ENCODE data around the gene RAET1L.
"Not testable (repeated sequence)": the region's sequence is repeated elsewhere in the genome, so short reads cannot be mapped to it uniquely, and the experiment has no call there.

RAET1L gene, protein sequence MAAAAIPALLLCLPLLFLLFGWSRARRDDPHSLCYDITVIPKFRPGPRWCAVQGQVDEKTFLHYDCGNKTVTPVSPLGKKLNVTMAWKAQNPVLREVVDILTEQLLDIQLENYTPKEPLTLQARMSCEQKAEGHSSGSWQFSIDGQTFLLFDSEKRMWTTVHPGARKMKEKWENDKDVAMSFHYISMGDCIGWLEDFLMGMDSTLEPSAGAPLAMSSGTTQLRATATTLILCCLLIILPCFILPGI
- total RNA-seq, result 0 to 0.18 (median 0) reads per million in 4 experiments

DNA sequence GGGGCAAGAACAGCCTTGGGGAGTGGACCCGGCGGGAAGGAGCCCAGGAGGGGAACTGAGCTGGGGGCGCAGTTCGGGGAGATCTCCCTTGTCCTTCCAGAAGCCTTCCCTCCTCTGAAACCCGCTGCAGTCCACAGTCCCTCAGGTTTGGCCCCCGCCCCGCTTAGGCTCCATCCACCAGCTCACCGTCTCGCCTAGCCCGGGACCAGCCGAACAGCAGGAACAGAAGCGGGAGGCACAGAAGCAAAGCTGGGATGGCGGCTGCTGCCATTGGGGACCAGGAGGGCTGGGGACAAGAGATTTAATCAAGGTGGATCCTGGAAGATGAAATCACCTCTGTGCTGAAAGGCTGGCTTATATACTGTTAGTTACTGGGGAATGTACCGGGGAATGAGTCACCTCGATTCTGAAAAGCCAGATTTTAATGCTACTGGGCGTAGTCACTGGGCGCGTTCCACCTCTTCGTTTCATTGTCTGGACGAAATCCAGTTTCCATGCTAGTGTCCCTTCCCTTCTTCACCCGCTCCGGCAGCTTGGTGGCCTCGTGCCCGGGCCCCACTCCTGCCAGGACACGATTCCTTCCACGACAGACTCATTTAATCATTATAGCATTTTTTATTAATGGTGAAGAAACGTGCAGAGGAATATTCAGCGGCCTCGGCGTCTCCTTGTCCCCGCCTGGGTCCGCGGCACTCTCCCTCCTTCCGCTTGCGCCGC, at the start of gene RAET1L:
Gene RAET1L, minus strand, starts transcription at position 332 of the 717 bp plus-strand sequence. Its CDS starts 61 bp downstream, at position 271.
- no peak for DNase-seq

DNA sequence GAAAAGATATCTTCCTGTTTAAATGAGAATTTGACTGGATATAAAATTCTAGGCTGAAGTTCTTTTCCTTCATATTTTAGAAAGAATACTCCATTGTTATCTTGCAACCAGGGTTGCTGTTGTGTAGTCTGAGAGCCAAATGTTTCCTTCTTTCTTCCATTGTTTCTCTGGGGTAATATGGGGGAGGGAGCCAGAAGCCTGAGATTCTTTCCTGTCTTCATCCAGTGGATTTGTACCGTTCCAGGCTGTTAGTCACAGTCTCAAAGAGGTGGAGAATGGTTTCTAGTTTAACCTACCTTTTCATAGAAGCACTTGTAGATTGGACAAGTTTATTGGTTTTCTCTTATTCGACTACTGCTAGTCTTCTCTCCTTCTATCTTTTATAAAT, 49.7 kb upstream of the RAET1L start:
- DNase-seq, result no peak

DNA sequence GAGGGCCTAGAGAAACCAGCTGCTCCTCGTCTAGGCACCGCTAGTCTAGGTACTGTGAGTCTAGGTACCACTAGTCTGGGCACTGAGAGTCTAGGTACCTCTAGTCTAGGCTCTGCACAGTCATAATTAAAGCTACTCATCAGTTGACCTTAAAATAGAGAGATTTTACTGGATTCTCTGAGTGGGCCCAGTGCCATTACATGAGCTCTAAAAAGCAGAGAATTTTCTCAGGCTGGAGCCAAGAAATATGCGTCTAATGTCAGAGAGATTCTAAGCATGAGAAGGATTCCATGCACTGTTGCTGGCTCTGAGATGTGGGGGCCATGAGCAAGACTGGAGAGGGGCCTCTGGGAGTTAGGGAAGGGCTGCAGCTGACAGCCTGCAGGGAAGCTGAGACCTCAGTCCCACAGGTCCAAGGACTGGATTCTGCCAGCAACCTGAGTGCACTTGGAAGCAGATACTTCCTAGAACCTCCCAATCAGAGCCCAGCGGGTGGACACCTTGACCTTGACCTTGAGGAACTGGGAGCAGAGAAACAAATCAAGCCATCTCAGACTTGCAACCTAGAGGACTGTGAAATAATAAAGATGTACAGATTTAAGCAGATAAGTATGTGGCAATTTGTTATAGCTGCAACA, 49.2 kb upstream of the RAET1L start:
- not testable (repeated sequence) for DNase-seq

DNA sequence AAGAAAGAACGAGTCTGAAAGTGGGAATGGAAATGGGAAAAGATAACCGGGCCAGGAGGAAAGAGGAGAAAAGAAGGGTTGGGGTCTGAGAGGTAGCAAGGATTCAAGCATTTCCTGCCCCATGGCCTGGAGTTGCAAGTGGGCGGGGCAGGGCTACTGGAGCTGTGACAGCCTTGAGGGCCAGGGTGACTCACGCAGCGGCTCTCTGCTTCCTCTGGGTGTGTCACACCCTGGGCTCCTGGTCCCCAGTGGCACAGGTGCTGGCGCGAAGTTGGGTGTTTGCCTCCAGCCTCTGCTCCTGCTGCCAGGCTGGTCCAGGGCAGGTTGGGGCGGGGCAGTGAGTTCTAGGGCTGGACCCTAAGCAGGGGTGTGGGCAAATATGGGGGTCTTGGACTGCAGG, 46.9 kb upstream of the RAET1L start:
- no peak for DNase-seq

DNA sequence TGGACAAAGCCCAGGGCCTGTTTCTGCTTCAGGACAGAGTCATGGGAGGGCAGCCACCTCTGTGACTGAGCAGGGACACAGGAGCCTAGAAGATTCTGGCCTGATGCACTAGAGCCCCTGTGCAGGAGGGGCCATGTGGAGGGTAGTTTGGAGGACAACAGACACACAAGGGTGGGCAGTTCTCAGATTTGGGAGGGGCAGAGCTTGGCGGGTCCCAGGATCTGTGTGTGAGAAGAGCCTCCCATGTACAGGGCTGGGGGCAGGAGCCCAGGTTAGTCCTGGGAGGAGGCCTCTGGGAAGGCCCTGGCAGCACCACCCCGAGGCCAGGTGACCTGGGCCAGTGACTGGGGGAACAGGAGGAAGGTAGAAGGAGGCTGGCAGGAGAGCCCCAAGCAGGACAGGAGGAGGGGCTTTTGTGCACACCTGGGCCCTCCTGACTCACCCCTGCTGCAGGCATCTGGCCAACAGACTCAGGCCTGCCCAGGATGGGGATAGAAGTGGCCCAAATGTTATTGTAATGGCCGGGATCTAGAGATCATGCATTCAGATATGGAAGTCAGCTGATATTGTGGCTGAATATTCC, 45.0 kb upstream of the RAET1L start:
- DNase-seq, result no peak

DNA sequence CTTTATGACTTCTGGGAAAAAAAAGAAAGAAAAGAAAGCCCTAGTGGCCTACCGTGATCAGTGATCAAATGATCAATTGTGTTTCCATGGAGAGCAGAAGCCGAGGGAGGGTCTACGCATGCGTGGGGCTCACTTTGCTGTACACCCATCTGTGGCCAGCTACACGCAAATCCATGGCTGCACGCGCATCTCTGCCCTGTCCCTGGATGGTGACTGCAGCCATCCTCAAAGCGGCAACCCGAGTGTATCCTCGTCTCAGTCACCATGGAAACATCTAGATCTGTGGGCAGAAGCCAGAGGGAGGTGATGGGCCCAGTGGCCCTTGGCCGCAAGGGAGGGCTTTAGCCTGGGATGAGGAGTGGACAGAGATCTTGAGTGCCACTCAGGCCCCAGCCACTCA, 44.4 kb upstream of the RAET1L start:
- DNase-seq, result no peak

DNA sequence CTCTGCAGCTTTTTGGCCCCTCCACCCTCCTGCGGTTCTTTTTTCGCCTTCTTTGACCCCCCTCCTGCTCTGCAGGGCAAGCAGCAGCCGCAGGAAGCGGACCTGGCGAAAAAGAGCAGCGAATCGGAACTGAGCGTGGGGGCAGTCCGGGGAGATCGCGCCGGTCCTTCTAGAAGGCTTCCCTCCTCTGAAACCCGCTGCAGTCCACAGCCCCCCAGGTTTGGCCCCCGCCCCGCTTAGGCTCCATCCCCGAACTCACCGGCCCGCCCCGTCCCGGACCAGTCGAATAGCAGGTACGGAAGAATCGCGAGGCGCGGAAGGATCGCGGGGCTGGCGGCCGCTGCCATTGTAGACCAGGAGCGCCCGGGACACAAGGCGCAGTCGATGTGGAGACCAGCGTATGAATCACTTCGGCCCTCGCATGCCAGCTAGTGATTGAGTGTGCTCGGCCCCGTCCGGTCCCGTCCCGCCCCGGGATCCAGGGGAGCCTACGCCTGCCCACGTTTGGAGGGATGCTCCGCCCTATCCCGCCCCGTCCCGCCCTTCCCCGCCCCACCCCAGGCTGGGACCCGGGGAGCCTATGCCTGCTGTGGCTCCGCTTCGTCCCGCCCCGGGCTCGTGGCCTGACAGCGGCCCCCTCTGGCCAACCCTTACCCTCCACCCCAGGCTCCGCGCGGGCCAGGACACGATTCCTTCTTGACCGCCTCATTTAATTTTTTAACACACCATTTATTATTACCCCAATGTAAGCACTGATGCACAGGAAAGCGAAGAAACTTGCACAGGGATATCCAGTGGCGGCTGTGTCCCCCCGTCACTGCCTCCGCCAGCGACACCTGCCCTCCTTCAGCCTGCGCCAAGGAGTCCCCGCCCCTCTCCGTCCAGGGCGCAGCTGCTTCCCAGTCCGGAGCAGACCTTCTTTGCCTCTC, 43.7 kb upstream of the RAET1L start, which contains the start of gene ULBP3:
Gene ULBP3, minus strand, starts transcription at position 402 of the 929 bp plus-strand sequence. Its CDS starts 55 bp downstream, at position 347.
- DNase-seq, result peak; percentile 64

DNA sequence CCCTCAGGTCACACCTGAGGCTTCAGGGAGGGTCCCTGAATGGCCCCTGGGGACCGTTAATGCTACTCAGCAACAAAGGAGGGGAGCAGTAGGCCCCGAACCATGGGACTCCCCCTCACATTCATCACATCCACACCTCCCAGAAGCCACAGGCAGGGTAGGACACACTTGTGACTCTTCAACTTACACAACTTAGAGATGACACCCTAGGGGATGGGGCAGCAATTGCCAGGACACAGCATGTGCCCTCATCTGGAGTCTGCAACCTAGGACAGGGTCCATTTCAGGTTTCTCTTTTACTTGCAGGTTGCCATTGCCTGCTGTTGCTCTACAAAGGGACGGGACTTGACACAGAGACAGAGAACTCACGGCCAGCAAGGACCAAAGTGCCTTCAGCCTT, 42.8 kb upstream of the RAET1L start:
- no peak for DNase-seq

DNA sequence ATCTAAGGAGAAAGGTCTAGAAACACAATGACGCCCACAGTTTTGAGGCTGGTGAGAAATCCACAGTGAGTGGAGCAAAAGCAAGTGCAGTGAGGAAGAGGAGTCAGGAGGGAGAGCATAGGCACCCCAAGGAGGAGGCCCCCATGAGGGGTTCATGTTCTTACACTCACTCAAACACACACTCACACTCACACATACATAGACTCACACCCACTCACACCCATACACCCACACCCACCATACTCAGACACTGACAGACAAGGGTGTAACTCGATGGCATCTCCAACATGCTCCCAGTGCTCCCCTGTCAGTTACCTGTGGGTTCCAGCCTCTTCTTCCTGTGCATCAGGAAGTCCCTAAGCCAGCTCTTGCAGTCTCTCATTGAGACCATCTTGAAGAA, 39.8 kb upstream of the RAET1L start:
- DNase-seq, result no peak

DNA sequence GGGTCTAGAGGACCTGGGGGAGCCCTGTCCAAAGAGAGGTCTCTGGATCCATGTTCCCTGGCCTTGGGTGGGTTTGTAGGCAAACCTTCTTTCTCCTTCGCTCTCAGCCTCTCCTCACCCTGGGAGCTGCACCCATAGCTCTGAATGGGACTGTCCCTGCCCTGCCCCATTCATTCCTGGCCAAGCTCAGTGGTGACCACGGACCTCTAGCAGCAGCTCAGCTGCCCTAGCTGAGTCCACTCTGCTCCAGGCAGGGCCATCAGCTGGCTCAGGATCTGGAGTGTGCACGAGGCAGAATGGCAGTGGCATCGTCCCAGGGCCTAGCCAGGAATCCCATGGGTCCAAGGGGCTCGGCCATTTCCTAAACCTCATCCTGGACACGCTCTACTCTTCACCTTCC, 38.3 kb upstream of the RAET1L start:
- no peak for DNase-seq

DNA sequence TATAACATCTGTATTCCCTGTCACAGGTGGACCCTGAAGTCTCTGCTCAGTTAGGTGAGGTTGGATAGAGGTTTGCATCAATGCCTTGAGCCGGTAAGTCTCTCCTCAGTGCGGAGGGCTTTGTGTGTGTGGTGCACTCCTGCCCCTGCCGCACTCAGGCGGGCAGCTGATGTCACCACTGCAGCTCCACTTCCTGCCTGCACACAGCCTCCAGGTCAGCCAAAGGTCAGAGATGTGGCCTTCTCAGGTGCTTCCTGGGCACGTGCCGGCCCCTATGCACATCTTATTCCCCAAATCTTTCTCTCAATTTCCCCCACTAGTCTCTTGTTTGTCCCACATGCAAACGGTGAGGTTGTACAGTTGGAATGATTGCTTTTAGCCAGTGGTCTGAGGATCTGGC, 34.6 kb upstream of the RAET1L start:
- not testable (repeated sequence) for DNase-seq

DNA sequence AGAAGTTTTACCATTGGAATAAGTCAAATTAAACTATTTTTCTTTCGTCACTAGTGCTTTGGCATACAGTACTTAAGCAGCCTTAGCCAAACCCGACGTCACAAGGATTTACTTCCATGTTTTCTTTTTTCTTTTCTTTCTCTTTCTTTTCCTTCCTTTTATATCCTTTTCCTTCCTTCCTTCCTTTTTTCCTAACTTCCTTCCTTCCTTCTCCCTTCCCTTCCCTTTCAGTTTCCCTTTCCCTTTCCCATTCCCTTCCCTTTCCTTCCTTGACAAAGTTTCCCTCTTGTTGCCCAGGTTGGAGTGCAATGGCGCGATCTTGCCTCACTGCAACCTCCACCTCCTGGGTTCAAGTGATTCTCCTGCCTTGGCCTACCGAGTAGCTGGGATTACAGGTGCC, 33.7 kb upstream of the RAET1L start:
- no peak for DNase-seq

DNA sequence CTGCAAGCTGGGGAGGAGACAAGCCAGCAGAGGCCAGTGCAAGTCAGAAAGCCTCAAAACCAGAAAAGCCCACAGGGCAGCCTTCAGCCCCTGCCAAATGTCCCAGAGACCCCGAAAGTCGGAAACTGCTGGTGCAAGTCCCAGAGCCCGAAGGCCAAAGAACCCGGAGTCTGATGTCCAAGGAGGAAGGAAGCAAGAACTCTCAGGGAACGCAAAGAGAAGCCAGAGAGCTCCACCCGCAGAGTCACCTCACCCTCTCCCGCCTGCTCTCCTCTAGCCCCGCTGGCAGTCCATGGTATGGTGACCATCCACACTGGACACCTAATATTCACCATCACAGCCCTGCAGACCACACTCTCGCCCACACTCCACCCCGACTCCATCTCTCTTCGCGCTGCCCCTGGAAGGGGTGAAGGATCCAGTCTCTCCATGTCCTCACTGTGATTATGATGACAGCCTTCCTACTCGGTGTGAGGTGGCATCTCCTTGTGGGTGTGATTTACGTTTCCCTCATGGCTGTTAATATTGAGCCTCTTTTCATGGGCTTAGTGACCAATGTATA, 33.0 kb upstream of the RAET1L start:
- no peak for DNase-seq

DNA sequence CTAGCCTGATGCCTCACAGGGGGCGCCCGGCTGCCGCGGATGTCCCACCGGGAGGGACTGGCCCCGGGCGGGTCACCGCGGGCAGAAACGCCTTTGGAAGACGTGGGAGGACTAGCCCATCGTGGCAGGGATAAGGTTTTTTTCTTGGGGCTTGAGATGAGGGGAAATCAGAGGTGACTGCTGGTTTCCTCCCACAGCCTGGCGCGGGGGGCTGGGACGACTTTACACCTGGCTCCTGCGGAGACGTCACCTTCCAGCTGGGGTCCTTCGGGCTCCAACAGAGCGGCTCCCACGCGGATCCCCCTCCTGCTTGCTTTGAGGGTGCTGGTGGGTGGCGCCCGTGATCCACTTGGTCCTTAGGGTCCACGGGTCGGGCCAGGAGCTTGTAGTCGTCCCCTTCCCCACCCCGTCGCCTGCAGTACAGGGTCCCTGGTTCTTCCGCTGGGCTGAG, 32.2 kb upstream of the RAET1L start:
- DNase-seq, result no peak

DNA sequence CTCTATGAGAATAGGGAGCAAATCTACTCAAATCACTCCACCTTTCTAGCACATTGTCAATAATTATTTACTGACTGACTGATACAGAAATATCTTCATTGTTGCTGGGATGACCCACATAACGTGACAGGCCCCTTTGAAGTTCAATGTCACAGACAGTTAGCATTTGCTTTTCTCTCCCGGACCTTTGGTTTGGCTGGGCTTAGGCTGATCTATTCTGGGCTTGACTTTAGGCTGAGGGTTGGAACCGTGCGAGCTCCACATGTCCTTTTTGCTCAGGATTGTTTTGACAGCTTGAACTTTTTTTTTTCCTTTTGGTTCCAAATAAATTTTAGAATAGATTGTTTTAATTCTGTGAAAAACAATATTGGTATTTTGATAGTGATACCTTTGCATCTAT, 31.6 kb upstream of the RAET1L start:
- DNase-seq, result no peak

DNA sequence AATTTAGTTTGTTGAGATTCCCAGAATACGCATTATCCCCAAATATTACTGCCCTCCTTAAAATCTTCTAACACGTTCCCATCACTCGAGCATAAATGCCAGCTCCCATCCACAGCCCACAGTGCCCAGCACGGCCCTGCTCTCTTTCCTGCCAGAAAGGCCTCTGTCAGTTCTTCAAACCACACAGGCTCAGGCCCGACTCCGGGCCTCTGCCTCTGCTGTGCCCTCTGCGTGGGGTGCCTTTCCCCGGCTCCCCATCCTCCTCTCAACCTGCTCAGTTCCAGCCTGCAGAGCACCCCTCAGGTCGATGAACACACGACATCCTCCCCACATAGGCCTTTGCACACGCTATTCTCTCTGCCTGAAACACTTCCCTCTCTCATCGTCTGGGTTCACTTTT, 30.8 kb upstream of the RAET1L start:
- no peak for DNase-seq

DNA sequence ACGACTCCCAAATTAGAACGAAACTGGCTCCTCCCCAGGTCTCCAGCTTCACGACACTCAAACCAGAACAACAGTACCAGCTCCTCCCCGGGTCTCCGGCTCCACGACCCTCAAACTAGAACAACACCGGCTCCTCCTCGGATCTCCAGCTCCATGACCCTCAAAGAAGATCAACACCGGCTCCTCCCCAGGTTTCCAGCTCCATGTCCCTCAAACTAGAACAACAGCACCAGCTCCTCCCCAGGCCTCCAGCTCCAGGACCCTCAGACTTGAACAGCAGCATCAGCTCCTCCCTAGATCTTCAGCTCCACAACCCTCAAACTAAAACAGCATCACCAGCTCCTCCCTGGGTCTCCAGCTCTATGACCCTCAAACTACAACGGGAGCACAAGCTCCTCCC, 29.8 kb upstream of the RAET1L start:
- DNase-seq, result no peak

DNA sequence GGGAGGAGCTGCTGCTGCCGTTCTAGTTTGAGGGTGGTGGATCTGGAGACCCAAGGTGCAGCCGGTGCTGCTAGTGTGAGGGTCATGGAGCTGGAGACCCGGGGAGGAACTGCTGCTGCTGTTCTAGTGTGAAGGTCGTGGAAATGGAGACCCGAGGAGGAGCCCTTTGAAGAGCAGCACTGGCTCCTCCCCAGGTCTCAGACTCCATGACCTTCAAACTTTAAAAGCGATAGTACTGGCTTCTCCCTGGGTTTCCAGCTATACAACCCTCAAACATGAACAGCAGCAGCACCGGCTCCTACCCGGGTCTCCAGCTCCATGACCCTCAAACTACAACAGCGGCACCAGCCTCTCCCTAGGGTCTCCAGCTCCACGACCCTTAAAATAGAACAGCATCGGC, 28.1 kb upstream of the RAET1L start:
- DNase-seq, result no peak

DNA sequence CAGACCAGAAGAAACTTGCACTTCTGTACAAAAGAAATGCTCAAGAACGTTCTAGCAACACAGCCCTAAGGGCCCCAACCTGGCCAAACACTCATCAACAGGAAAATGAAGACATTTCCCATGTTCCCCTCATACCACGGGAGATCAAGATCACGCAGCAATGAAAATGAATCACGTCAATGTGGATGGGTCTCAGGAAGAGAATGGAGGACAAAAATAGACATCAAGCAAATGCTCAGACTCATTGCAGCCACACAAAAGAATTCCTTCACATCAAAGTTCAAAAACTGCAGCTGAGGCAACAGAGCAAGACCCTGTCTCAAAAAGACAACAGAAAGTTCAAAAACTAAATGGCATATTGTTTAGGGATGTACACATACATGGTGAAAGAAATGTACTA, 25.5 kb upstream of the RAET1L start:
- no peak for DNase-seq

DNA sequence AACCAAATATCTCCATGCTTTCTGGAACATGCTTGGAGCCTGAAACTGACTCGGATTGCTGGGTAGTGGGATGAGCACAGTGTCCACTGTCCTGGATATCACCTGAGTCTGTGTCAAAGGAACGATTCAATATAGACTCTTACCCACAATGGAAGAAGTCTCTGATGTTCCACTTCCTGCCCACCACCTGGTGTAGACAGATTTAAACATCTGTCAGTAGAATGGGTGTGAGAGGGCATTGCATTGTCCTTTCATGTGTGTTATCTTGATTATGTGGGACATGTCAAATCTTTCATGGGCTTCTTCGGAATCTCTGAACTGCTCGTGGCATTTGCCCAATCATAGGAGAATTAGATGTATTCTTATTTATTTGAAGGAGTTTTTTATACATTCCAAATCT, 22.8 kb upstream of the RAET1L start:
- DNase-seq, result no peak

DNA sequence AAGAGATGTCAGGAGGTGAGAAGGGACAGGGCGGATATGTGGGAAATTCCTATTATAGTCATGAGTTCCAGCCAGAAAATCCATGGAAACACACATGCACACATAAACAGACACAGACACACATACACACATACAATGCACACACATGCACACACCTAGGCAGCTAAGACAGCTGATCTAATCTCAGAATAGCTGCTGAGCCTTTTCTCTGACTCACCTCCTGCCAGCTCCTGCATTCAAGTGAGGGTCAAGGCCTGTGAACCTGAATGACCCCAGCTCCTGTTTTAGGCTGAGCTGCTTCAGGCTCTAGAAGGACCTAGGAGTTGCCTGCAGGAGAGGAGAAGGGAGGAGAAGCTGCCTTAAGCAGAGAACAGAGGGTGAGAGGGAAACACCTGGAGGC, 21.6 kb upstream of the RAET1L start:
- DNase-seq, result no peak

DNA sequence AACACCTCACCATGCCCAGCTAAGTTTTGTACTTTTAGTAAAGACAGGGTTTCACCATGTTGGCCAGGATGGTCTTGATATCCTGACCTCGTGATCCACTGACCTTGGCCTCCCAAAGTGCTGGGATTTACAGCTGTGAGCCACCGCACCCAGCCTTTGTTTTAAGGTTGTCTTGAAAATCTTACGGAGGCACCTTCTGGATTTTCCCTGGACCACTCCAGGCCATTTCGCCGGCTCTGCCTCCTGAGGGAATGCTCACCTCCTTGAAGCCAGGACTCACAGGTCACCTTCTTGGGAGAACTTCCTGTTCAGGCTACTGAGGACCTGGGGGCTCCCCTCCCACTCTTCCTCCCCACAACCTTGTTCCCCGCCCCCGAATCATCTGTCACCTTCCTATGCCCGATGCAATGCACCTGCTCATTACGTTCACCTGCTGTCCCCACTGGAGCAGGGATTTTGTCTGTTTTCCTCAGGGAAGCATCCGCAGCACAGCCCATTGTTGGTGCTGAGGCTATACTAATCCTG, 19.4 kb upstream of the RAET1L start:
- DNase-seq, result no peak
